CD4-positive, alpha-beta T cell treated with Interferon gamma for 1 hour (primary cell): ENCODE data around the gene CPEB2.

Experiments
- DNase-seq: peaks from one replicate; pipeline ENCODE4 v3.0.0-alpha.2; 2020

The CPEB2 gene

DNA sequence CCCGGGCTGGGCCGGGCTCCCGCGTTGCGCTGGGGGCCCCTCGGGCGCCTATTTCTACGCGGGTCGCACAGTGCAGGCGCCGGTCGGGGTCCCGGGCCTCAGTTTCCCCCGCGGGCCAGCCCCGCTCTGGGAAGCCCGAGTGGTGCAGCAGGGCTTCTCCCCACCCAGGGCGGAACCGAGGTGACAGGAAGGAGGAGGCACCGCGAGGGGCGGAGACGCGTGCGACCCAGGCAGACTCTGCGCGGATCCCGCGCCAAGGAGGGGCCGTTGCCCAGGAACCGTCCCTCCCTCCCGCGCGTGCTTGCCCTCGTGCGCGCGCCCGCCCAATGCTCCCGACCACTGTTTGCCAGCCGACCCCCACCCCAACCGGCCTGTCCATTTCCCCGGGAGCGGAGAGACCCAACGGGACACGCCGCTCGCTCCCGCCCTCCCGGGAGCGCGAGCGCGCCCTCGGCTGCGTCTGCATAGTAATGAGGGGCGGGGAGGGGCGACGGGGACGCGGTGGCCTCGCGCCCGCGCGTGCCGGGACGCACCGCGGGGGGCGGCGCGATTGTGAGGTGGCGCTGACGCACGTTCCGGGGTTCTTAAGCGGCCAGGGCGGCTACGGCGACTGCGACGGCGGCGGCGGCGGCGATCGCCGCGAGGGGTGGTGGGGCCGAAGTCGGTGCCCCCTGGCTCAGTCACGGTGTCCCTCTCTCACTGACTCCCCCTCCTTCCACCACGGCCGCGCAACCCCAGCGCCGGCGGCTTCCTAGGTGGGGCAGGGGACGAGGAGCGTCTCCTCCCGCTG, at the start of gene CPEB2:
CPEB2 (plus strand) TSS at position 613 of the 790 bp plus-strand sequence. CDS start 193 bp downstream, outside the sequence.
- peak; percentile 90 for DNase-seq

DNA sequence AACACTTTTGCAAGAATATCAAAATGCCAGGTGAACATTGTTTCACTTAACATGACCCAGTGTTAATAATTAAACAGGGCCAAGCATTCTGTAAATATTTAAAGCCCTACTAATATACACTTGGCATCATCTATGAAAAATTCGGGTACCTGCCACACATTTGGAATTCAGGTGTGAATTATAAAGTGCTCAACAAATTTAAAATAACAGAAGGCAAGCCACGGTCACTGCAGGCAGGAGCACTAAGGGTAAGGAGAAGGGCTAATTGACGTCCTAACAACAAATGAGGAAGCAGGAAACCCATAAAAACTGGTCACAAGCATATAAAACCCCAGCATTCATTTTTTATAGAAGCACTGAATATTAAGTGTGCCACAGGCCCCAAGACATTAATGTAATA, 43.8 kb upstream of the CPEB2 start:
- no peak for DNase-seq

DNA sequence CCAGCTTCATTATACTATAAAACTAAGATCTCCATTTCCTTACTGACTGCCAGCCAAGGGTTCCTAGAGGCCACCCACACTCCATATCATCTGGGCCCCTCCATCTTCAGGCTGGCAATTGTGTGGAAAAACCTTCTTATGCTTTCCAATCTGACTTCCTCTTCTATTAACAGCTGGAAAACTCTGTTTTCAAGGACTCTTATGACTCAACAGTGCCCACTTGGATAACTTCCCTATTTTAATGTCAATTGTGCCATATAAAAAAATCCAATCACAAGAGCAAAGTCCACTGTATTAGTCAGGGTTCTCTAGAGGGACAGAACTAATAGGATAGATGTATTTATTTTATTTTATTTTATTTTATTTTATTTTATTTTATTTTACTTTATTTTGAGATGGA, 41.0 kb upstream of the CPEB2 start:
- no peak for DNase-seq

DNA sequence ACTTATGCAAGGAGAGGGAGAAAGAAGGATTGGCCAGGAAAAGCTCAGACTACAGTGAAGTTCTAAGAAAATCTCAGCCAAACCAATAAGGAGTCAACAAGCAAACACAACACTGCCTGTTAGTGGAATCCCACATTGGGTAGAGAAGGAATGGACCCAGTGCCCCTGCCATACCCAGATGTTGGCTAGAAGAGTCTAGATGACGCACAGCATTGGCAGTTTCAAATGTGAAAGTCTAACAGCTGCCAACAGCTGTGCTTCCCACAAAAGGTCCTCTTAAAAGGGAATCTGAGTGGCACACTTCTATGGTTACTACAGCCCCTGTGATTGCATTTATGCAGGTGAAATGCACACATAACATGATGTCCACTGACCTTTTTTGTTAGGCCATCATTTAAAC, 37.2 kb upstream of the CPEB2 start:
- DNase-seq: no peak

DNA sequence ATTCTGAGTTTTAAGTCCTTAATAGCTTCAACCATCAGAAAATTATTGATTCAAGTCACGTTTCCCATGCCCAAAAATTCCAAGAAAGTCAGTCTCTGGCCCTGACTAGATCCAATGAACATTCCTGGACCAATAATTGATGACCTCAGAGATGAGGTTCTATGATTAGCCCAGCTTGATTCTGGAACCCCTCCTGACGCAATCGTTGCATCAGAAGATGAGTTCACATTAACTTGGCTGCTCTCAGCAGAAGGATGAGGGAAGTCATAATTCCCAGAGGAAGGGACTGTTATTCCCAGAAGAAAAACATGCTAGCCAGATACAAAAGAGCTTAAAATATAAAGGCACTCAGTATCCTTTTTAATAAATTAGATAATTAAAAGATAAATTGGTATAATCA, 34.3 kb upstream of the CPEB2 start:
- DNase-seq: no peak

DNA sequence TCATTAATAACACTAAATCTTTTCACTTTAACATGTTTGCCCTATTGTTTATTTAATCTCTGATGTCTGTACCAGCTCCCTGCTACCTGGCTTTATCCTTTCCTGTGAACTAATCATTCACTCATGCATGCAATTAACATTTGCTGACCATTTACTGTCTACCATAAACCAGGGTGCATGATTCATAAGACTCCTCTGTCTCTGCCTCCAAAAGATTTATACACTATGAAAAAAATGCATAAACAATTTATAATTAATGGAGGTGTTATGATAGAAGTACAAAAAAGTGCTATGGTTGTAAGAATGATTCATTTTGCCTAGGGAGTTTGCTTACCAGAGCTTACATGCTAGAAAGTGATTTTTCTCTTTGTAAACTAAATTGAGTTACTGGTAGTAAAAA, 24.5 kb upstream of the CPEB2 start:
- no peak for DNase-seq

DNA sequence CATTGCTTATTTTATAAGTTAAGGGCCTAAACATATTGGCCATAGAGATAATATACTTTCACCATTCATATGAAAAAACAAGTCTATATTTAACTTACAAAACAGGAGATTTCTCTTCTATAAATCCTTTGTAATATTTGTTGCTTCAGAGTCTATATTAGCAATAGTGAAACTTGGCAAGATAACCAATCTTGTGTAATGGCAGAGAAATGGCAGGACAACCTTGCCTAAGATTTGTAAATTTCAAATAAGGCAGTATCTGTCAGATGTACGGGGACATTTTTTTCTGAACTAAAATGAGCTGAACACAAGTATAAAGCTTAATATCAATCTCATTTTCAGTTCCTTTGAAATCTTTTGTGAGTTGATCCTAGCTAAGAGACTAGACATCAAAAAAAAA, 17.8 kb upstream of the CPEB2 start:
- DNase-seq: no peak

DNA sequence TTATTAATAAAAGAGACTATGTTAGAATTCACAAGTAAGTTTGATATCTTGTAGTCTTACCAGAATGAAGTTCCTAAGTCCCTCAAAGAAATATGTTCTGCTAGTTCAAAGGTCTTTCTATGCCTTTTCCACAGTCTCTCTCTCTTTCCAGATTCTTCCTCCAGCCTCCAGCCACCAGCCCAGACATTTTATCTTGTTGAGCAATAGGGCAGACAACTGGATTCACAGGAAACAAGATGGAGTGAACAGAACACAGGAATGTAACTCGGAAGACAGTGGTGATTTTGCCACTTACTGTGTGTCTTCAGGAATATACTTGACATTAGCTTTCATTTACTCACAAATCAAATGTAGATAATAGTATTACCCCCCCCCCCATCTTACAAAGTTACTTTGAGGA, 17.1 kb upstream of the CPEB2 start:
- no peak for DNase-seq

DNA sequence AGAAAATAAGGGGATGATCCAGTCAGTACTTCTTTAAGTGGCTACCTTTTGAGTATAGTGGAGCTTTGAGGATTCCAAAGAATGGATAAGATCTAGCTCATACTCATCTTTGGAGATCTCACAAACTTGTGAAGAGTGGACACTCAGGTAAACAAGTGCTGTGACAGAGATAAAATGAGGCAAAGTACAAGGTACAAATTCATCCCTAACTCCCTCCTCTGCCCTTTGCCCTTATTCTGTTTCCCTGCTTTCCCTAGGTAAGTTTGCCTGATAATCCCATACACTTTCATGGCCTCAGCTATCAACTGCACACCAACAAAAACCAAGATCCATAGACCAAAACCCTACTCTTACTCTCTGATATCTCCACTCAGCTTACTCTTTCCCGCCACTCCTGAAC, 16.4 kb upstream of the CPEB2 start:
- no peak for DNase-seq

DNA sequence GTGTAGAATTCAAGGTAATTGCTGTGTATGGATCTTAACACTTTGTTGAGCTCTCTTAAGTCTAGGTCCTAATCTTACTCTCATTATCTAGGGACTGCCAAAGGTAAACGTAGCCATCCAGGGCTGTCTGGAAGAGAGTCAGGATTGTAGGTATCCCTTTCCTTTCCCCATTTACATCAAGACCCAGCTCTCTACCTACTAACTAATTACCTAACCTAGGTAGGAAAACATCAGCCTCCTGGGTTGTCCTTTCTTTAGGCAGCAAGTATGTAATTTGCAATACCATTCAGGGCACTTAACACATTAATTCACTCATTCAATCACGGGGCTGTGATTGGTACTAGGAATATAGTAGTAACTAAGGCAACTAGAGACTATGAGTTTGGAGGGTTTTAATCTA, 15.2 kb upstream of the CPEB2 start:
- DNase-seq: no peak

DNA sequence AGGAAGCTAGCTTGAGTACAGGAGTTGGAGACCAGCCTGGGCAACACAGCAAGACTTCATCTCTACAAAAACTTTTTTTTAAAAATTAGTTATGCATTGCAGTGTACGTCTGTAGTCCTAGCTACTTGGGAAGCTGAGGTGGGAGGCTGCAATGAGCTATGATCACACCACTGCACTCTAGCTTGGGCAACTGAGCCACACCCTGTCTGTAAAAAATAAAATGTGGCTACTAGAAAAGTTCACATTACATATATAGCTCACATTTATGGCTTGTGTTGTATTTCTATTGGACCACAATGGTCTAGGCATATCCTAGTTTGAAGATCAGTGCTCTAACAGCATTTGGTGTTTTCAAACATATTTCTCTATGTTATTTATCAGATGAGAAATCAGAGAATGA, 11.8 kb upstream of the CPEB2 start:
- no peak for DNase-seq

DNA sequence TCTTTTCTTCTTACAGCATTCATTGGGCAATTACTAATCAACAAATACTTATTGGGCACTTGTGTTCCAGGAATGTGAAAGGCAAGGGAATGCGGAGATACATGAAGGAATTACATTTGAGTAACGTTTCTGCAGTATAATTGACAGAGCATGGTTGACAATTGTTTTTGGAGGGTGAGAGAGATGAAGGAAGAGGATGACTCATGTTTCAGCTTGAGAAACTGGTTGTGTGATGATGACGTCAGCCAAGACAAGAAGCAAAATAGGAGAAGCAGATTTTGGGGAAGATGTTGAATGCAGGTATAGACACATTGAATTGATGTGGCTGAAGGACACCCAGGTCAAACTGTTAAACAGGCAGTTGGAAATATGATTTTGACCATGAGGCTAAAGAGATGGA, 8.0 kb upstream of the CPEB2 start:
- DNase-seq: peak; percentile 2

DNA sequence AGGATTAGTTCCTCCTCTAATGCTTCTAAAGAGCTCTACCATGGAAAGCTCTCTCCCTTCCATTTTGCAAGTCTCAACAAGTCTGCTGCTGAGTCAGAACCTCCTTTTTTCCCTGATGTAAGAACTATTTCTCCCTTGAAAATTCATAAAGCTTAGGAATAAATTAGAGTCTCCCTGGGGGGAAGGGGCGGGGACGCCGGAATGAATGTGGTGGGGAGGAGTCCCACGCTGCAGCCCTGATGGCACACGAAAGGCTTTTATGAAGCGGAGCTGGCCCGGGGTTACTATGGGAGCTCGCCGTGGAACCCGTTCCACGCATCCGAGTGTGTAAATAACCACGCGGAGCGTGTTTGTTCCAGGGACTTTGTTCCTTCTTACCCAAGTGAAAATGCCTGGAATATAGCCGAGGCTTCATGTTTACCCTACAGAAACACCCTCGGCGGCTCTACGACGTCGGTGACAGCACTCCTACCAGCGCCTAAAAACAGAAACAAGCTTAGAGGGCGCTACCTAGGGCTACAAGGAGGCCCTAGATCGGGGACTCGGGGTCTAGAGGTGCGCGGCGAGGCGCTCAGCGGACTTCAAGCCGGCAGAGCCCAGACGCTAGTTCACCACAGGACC, 923 bp upstream of the CPEB2 start:
- DNase-seq: peak; percentile 16

DNA sequence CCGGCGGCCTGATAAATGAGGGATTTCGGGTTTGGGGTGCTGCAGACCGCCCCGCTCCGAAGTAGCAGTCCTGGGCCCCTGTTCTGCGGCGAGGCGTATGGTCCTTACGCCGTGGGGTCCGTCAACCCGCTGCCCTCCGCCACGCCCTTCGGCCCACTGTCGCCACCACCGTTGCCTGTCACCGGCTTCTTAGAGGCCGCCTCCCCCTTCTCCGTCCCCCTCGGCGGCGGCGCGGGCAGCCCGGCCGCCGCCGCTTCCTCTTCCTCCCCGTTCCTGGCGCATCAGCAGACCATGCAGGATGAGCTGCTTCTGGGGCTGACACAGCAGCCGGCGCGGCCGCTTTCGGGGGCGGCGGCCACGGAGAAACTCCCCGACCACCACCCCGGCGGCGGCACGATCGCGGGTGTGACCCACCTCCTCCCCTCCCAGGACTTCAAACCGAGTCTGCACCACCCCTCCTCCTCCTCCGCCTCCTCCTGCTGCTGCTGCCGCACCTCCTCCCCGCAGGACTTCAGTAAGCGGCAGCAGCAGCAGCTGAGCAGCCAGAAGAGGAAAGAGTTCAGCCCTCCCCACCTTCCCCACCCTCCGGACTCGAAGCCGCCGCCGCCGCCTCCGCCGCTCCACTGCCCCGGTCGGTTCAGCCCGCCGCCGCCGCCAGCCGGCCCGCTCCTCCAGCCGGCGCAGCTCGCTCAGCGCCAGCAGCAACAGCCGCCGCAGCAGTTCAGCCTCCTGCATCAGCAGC, 549 bp downstream of the CPEB2 start:
- DNase-seq: peak; percentile 89

DNA sequence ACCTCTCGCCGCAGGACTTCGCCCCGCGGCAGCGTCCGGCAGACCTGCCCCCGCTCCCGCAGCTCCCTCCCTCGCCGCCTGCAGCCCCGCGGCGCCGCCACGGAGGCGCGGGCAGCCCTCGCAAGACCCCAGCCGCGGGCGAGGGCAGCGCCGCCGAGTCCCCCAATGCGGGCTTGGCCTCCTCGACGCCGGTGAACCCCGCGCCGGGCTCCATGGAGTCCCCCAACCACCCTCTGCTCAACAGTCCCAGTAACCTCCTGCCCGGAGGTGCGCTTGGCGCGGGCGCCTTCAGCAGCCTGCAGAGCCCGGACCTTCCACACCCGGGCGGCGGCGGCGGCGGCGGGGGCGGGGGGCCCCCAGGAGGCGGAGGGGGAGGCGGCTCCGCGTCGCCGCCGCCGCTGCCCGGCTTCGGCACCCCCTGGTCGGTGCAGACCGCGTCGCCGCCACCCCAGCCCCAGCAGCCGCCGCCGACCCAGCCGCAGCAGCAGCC, 1.2 kb downstream of the CPEB2 start:
- no peak for DNase-seq

DNA sequence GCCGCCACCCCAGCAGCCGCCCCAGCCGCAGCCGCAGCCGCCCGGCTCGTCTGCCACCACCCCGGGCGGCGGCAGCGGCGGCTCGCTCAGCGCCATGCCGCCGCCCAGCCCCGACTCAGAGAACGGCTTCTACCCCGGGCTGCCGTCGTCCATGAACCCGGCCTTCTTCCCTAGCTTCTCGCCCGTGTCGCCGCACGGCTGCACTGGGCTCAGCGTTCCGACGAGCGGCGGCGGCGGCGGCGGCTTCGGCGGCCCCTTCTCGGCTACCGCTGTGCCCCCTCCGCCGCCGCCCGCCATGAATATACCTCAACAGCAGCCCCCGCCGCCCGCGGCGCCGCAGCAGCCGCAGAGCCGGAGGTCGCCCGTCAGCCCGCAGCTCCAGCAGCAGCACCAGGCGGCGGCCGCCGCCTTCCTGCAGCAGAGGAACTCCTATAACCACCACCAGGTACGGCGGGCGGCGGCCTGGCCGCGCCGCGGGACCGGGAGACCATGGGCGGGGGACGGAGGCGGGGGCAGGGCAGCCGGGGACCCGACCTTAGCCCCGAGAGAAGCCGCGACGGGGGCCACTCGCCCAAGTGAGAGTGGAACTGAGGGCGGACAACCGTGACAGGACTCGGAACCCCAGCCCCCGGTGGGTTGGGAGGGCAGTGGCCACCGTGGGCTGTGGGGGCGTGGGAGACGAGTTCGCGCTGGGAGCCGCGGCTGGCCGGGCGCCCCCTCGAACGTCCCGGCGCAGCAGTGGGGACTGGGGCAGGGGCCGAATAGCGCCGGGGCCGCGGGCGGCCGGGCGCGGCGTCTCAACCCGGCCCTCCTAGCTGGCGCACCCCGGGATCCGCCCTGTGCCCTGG, 1.8 kb downstream of the CPEB2 start:
- peak; percentile 46 for DNase-seq

DNA sequence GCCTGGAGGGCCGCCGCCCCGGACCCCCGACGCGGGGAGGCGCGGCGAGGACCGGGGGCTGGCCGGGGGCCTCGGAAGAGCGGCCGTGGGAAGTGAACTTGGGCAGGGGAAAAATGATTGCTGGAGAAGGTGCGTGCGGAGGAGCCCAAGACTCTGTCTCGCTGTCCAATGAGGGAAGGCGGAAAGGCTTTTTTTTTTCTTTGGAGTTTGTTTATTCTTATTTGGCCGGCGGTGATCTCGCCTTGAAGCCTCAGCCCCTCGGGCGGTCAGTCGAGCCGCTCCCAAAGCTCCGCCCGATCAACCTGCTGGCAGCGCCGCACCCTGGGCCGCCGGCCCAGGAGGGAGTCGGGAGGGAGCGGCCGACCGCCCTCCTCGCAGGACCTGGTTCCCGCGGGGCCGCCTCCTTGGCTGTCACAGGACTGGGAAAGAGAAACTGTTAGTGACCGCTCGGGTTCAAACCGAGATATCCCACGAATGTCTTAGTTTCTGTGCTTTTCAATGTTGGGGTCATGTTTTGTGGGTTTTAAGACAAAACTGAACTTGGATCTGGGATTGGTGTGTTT, 2.5 kb downstream of the CPEB2 start:
- peak; percentile 36 for DNase-seq

DNA sequence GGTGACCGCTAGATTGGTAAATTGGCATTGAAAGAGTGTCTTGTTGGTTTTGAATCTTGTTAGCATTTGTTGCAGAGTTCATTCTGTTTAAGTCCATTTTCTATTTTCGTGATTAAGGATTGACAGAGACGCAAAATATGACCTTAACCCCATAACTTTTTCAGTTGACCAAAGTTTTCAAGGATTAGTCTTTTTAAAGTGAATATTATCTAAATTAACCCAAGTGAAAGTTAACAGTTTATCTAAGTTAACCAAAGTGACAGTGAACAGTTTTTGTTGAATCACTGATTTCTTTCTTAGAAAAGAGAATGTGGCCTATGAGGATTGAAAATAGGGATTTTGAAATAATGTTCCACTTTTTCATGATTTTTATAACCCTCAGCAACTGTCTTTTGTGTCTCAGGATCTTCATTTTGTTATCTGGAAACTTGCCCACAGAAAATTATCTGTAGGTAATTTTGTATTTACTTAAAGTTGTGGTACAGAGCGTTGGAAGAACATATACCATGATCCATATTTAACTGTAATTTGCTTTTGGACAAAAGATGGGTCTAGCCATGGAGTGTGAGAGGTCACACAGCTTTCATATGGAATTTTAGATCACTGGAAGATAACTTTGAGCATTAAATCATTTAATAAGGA, 3.3 kb downstream of the CPEB2 start:
- DNase-seq: no peak

DNA sequence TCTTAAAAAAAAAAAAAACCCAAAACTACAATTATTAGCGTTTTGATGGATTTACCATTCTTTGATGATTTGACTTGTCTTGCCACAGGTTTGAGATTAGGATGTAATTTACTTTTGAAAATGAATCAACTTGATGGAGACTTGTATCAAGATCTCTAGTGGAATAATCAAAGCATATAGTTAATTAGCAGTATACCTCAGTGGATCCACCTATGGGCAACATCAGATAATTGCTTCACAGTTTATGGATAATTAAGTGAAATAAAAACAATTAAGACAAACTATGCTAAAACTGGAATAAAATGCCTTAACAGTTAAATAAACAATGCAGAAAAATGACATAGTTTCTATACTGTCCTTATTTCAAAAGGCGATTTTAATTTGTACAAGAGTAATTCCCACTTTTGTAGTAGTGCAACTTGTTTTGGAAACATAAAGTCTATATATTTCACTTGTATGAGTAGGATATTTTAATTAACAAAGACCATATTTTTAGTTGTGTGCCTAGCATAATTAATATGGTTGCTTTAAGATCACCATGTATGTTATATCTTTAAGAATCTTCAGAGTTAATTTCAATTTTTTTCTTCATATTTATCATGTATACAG, 4.2 kb downstream of the CPEB2 start:
- no peak for DNase-seq

DNA sequence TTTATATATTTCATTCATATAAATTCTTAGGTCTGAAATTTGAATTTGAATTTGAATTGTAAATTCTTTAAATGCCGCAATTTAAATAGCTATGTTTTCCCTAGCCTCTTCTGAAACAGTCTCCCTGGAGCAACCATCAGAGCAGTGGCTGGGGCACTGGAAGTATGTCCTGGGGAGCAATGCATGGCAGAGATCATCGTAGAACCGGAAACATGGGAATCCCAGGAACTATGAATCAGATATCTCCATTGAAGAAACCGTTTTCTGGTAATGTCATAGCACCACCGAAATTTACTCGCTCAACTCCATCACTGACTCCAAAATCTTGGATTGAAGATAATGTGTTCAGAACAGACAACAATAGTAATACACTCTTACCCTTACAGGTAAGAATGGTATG, 4.9 kb downstream of the CPEB2 start:
- no peak for DNase-seq

DNA sequence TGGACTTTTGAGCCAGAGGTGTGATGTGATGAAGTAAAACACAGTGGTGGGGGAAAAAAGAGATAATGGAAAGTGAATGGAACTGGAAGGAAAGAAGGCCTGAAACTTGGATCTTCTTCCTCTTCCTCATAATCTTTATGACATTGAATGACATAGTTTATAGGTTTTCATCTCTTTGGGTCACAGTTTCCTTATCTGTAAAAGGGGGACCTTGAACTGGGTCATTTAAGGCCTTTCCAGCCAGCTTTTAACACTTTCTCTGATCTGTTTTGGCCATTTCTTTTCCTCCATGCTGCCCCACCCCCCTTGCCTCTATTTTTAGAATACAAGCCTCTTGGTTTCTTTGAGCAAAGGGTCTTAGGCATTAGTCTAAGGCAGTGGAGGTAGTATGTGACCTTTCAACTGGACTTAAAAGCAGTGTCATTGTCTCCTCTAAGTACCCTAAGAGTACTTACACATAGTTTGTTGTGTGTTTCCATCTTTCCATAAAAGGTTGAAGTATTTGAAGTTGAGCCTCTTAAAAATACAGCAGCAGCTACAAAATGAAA, 7.8 kb downstream of the CPEB2 start:
- DNase-seq: no peak
